Cerebellar cortex (tissue), 1 donor: ENCODE data around the gene MXI1.

Source experiments
- DNase-seq: peaks from one replicate; pipeline ENCODE4 v3.0.0-alpha.2; 2015; ENCODE audit warnings: low spot score

Gene MXI1

DNA sequence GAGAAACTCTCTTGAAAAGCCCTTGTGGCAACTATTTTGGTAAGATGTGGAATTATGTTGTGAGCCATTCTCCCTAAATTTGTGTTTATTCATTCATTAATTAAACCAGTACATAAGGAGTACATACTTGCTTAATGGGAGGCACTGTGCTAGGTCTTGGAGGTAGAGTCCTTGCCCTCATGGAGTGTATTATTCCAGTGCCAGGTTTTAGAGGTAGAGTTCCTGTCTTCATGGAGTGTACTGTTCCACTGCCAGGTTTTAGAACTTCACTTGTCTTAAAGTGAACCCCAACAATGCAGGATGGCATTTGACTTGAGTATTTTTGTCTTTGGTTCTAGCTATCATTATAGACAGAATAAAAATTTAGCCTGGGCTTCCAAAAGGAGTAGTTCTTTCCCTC is 8.8 kb downstream of the MXI1 start:
- DNase-seq: peak; percentile 74

DNA sequence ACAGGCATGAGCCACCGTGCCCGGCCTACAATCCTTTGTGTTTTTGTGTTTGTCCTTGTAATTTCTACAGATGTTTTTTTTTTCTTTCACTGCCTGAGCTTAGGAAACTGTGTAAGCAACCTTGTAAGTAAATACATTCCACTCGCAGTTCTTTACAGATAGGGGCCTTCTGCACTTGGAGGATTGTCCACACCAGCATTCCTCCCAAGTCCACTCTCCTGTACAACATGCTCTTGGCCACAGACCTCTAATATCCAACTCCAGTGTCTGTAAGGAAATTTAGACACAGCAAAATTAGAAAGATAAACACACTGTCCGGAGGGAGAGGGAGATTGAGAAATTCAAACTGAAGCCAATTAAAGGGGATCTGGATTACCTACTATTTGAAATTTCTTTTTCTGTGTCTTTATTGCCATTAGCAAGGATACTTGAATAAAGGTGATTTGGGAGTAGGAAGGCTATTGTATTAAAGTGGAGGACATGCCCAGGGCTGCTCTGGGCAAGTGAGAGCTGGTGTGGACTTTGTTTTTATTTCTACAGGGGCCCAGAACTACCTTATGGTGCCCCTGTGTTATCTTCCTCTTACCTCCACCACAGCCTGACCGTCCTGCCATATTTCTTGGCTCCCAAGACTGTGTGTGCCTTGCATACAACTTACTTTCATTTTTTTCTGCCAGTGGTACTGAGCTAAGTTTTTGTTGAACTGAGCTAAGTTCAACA is 9.7 kb downstream of the MXI1 start:
- no peak for DNase-seq

DNA sequence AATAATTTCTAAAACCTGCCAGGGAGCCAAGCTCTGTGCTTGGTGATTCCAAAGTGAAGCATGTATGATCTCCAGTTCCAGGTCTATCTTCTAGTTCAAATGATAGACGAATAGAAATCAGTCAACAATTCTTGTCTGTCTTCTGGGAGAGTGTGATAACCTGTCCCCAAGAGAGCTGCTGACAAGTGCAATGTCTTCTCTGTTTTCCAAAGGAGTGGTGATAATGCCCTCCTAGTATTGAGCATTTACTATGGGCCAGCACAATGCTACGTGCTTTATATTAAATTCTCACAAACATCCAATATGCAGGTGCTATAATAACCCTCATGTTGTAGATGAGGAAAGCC is 10.2 kb downstream of the MXI1 start:
- no peak for DNase-seq

DNA sequence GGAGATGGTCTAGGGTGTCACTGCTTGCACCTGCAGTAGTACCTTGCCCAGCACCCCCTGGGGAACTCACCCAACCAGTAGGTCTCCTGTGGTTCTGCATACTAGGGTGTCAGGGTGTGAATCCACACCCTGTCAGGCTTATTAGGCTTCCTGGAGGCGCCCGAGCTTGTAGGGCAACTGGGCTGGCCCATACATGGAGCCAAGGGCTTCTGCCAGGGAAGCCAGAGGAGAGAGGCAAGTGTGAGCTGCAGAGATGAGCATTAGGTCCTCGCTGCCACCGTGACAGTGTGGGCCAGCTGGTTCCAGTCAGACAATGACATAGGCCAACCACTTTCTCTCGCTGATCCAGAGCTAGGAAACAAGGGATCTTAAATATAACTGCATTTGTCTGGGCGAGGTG is 11.2 kb downstream of the MXI1 start:
- no peak for DNase-seq

DNA sequence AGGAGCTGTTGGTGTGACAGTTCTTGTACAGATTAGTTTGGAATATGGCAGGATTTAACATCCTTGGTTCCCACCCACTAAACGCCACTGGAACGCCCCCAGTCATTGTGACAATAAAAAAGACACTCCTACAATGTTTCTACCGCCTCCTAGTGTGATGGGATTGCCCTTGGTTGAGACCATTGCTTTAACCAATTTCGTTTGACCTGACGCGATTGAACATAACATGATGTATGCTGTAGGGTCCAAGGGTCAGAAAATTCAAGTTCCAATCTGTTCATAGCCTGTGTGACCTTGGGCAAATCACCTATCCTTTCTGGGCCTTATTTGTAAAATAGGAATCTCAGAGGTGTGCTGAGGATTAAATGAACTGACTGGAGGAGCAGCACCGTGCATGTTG is 12.5 kb downstream of the MXI1 start:
- DNase-seq: no peak

DNA sequence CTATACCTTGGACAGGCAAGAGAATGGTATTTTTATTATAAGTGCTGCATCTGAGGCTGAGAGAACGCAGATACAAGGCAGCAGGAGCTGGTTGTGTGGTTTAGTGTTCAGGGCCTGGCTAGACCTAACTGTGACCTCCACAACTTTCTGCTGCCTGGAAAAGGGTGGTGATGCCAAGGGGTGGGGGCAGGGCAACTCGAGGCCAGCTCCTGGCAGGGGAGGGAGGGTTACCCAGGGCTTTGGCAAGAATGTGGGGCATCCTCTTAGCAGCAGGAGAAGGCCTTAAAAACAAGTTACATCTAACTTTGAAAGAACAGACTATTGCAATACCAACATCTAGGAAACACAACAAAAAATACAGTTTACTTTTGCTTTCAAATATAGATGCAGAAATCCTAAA is 13.0 kb downstream of the MXI1 start:
- no peak for DNase-seq

DNA sequence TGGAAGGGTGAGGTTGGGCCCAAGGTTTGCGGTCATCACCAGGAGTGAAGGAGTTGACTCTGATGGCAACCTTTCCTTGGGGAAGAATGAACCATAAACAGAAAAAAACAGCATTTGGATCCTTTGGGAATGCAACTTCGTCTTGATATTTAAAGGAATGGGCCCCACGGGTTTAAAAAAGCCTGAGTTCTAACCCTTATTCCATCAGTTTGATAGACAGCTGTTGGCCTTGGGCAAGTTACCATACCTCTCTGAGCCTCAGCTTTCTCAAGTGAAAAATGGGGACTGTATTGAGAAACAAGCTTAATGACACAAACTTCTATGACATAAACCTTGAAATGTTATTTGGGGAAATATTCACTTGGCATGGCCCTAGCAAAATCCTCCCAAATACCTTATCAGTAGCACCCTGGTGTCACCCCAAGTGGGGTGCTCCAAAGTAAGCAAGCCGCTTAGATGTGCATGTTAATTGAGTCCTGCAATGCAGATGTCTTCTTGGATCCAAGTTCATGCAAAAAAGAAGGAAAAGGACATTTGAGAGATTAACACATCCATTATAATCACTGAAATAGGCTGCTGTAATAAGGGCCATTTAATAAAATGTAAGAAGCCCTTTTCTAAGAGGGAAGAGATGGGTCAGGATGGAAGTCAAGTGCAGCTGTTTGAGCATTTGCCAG is 13.8 kb downstream of the MXI1 start:
- DNase-seq: no peak

DNA sequence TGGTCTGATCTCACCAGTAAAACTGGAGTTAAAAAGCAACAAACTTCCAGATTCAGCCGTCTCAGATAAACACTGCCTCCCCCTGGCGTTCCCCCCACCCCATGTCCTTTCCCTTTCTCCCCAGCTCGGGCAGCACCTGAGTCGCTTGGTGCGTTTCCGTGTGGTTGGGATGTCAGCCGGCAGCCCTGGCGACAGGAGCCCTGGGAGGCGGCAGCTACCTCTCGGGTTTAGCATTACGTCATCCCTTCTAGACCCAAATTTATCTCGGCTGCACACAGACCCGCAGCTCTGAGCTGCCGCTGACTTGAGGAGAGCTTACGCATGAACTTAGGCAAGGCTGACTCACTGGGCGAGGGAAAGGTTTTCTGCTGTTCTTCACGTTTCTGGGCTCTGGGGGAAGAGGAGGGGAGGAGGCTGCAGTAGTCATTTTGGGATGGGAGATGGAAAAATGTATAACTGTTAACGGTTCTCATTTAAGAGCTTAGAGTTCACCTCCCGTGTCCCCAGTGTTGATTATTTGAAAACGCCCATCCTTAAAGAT is 14.4 kb downstream of the MXI1 start:
- peak; percentile 97 for DNase-seq

DNA sequence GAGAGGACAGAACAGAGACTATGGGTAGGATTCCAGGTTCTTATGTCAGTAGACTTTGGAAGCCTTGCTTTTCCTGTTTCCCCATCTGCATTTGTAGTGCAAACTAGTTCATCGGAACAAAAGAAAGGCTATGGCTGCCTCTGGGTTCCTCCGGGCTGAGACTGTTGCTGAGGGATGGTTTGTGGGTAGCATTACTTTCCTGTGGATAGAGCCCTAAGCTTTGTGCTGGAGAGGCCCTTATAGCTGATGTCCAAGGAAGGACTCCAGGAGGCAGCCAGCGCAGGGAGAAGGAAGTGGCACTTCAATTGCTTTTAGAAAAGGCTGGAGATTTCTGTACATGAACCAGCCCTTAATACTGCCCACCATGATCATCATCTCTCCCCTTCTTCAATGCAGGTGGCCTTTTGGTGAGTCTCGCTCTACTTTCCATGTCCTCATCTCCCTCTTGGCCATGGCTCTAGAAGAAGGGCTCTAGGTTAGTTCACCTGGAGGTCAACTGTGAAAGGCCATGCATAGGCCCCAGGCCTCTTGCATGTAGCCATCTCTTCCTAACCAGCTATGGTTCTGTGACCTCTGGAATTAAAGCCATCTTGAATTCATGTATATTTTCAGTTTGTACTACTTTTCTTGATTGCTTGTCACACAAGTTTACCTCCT is 15.4 kb downstream of the MXI1 start:
- DNase-seq: no peak

DNA sequence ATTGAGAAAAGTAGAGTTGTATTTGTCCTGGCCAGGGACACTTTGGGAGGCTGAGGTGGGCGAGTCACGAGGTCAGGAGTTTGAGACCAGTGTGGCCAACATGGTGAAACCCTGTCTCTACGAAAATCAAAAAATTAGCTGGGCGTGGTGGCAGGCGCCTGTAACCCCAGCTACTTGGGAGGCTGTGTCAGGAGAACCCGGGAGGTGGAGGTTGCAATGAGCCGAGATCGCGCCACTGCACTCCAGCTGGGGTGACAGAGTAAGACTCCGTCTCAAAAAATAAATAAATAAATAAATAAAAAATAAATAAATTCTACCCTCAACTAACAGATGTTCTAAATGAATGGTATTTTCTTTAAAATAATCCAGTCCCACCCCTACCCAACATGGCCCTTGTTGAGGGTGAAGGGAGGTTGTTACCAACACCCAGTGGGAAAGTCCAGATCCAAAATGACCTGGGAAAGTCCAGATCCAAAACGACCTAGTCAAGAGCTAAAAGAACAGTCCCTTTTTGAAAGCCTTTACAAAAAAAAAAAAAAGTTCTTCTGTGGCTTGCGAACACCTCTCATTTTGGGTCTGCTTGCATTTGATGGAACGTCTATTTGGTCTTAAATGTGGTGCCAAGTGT is 16.0 kb downstream of the MXI1 start:
- no peak for DNase-seq

DNA sequence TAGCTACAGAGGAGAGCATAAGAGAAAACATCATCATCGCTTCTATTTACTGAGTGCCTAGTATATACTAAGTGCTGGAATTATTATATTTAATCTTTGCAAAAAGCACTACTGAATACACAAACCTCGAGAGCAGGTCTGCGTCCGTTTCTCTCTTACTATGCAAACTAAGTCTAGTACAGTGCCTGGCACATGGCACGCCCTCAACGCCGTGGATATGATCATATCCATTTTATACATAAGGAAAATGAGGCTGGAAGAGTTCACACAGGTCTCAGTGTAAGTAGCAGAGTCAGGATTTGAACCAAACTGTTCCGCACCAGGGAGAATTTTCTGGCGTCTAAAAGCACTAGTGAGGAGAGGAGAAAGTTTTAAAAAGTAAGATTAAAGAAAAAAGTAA is 17.6 kb downstream of the MXI1 start:
- DNase-seq: no peak

DNA sequence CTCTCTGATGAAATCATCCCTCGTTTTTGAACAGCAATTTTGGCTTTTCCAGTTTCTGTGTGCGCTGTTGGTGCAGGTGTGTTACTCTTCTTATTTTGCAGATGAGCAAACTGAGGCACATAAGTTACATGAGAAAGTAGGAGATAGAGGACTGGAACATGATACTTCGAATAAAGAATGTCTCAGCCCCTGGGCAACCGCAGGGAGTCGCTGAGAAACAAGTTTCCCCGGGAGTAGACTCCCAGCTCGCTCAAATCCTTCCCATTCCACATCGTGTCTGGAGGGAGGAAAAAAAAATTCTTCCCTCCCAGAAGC is 18.0 kb downstream of the MXI1 start:
- no peak for DNase-seq

DNA sequence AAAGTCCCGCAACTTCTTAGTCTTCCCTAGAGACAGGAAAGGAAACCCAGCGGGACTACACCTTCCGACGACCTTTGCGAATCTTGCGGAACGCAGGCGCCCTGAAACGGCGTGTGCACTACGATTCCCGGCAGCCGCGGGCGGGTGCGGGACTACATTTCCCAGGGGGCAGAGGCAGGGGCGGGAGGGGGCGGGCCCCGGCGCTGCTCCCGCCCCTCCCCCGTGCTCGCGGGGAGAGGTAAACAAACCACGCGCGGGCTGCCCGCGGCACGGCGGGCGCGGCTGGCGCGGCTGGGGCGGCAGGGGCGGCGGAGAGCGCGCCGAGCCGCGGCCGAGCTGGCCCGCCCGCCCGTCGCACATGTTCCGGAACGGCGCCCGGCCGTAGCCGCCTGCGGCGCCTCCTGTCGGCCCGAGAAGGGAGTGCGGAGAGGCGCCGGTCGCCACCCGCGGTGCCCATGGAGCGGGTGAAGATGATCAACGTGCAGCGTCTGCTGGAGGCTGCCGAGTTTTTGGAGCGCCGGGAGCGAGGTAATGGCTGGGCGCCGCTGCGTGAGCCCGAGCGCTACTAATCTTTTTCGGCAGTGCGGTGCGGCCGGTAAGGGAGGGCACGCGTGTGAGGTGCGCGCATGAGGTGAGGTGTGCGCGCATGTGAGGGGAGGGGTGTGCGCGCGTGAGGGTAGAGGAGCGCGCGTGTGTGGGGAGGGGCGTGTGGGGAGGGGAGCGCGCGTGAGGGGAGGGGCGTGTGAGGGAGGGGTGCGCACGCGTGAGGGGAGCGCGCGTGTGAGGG is 18.5 kb downstream of the MXI1 start:
- DNase-seq: peak; percentile 96

DNA sequence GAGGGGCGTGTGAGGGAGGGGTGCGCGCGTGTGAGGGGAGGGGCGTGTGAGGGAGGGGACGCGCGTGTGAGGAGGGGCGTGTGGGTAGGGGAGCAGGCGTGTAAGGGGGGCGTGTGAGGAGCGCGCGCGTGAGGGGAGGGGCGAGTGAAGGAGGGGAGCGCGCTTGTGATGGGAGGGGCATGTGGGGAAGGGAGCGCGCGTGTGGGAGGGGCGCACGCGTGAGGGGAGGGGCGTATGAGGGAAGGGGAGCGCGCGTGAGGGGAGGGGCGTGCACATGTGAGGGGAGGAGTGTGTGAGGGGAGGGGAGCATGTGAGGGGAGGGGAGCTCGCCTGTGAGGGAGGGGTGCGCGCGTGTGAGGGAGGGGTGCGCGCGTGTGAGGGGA is 19.1 kb downstream of the MXI1 start:
- DNase-seq: peak; percentile 83

DNA sequence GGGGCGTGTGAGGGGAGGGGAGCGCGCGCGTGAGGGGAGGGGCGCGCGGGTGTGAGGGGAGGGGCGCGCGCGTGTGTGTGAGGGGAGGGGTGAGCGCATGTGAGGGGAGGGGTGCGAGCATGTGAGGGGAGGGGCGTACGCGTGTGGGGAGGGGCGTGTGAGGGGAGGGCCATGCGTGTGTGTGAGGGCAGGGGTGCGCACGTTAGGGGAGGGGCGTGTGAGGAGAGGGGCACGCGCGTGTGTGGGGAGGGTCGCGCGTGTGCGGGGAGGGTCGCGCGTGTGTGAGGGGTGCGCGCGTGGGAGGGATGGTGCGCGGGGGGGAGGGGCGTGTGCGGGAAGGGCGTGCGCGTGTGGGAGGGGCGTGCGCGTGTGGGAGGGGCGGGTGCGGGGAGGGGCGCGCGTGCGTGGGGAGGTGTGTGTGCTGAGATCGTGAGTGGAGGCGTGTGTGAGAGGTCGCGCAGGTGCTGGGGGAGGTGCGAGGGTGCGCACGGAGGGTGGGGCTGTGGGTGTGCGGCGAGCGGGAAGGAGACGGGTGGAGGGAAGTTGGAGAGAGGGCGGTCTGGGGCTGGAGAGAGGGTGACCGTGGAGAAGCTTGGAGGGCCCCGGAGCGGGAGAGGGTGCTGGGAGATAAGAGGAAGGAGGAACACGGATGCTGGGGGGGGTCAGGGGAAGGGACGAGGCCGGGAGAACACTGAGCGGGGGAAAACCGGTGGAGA is 19.7 kb downstream of the MXI1 start:
- peak; percentile 46 for DNase-seq

DNA sequence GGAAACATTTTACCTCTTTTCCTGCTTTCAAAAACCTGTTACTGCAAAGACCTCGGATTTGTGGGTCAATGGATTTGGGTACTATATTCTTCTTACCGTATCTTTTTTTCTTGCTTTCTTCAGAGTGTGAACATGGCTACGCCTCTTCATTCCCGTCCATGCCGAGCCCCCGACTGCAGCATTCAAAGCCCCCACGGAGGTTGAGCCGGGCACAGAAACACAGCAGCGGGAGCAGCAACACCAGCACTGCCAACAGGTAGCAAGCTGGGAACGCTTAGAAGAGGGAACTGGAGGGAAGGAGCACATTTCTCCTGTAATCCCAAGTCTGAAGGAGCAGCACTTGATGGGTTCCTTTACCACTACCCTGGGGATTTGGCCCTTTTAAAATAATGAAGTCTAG is 20.7 kb downstream of the MXI1 start:
- DNase-seq: no peak

DNA sequence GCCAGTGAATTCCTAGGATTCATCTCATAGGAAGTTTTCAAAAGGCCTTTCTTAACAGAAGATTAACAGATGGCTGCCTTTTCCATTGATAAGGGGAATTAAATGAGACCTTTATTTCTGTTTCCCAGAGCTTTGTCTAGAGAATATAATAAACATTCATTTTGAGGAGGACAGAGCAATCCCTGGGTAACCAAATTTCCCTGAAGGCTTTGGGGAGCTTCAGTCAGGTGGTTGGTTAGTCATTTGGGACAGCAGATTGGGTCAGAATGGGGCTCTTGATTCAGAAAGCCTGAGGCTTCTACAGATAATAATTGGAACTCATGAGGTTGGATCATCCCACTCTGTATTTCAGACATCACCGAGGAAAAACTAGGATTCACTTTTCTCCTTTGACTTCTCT is 21.8 kb downstream of the MXI1 start:
- no peak for DNase-seq

DNA sequence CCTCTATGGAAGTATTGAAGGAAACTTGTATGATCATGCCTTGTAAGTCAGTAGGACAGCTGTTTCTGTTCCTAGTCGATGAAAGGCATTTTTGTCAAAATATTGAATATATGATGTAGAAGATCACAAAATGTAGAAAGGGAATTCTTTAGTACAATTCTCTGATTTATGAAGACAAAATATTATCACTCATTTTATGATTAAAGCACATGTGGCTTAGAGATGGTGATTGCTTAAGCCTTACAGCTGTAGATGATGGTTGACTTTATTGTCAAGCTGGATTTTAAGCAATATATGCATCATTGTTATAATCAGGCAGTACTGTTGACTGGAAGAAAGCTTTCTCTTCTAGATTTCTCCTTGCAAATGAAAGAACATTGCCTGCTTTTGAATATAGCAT is 26.4 kb downstream of the MXI1 start:
- DNase-seq: no peak

DNA sequence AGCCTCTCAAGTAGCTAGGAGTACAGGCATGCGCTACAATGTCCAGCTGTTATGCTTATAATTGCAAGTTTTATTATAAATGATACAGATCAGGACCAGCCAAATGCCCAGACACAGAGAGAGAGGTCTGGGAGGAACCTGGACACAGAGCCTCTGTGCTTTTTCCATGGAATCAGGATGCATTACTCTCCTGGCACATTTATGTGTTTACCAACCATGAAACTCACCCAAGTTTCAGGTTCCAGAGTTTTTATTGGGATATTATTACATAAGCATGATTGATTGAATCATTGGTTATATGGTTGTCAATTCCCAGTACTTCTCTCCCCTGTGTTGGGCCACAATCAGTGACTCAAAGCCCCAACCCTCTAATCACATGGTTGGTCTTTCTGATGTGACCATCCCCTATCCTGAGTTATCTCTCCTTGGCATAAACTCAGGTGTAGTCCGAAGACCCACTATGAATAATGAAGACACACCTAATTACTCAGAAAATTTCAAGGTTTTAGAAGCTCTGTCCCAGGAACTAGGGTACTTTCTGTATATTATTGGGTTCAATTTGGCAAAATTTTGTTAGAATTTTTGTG is 30.6 kb downstream of the MXI1 start:
- no peak for DNase-seq

DNA sequence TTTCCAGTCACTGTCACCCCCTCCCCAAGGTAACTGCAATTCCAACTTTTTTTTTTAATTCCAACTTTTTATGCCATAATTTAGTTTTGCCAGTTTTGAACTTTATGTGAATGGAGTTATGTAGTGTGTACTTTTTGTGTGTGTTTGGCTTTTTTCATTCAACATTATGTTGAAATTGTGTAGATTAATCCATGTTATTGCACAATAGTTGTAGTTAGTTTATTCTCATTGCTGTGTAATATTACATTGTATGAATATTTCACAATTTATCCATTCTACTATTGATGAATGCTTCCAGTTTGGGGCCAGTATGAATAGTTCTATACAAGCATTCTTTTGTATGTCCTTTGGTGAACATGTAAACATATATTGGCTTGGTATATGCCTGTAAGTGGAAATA is 32.5 kb downstream of the MXI1 start:
- no peak for DNase-seq

DNA sequence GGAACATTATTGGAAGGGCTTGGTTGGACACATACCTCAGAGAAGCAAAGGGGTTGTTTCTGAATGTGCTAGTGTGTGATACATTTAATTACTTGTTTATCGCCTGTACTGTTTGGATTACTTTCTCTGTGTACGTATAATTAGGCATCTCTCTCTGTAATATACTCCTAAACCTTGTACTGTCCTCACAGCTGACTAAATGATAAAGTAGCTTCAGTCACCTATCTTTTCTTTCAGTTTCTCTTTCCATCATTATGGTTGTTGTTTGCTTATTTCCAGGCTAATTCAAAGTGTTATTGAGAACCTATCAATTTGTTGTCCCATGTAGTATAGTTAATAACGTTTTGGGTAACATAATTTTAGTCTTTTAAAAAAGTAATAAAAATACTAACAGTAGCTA is 34.0 kb downstream of the MXI1 start:
- DNase-seq: no peak
